ENCODE data around the gene ANKS4B.
"Not testable (repeated sequence)": the region's sequence is repeated elsewhere in the genome, so short reads cannot be mapped to it uniquely, and the experiment has no call there.

Gene ANKS4B

DNA sequence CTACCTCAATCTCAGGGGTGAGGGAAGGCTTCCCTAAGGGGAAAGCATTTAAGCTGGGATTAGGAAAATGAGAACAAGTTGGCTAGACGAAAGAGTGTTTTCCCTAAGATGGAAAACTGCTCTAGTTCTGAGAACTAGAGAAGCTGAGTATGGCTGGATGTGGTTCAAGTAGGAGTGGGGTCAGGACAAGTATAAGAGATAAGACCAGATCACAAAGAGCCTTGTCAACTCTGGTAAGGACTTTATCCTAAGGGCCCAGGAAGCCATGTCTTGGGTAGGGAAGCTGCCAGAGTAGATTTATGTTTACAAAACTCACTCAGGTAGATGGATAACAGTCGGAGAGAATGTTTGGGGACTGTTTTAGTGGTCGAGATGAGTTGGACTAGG lies 1.7 kb downstream of the ANKS4B start:
- Histone ChIP-seq H3K4me3 (ENCODE audit: low read depth in 1 of 2, low read length in 2 of 2) (peak overlapping the region; percentile 81 to 93), H3K9me3 (ENCODE audit: control insufficient read depth in 1 of 2, low read length in 2 of 2) (no peaks in the 10 kb centered on the region), H3K4me1 (ENCODE audit: control insufficient read depth in 1 of 2, insufficient read depth in 2 of 2, low read length in 2 of 2) (peaks cover 4 to 21% of the 10 kb centered on the region in 2 donors), H3K9ac (ENCODE audit: low read depth in 1 of 2, low read length in 2 of 2) (peak overlapping the region; percentile 56 to 79), H3K27me3 (ENCODE audit: control insufficient read depth in 1 of 2, insufficient read depth in 2 of 2, low read length in 2 of 2) (no peaks in the 10 kb centered on the region), H3K27ac (ENCODE audit: low read depth, low read length) (no peak overlapping the region), H3K36me3 (ENCODE audit: control insufficient read depth in 1 of 2, insufficient read depth in 2 of 2, low read length in 2 of 2) (no peaks in the 10 kb centered on the region)

DNA sequence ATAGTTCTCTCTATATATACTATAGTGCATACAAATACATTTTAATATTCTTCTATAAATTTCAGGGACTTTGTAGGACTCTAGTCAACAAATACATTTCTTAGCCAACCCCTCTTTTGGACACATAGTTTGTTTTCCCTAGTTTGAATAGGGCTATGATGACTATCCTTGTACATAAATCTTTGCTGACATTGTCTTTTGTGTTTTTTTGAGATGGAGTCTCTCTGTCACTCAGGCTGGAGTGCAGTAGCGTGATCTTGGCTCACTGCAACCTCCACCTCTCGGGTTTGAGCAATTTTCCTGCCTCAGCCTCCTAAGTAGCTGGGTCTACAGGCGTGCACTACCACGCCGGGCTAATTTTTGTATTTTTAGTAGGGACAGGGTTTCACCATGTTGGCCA lies 3.3 kb downstream of the ANKS4B start:
- Histone ChIP-seq H3K27ac (ENCODE audit: low read depth, low read length) (no peak overlapping the region), H3K36me3 (ENCODE audit: control insufficient read depth in 1 of 2, insufficient read depth in 2 of 2, low read length in 2 of 2) (peaks cover 0 to 3% of the 10 kb centered on the region in 2 donors), H3K9me3 (ENCODE audit: control insufficient read depth in 1 of 2, low read length in 2 of 2) (no peaks in the 10 kb centered on the region), H3K27me3 (ENCODE audit: control insufficient read depth in 1 of 2, insufficient read depth in 2 of 2, low read length in 2 of 2) (no peaks in the 10 kb centered on the region), H3K4me3 (ENCODE audit: low read depth in 1 of 2, low read length in 2 of 2) (no peak overlapping the region), H3K9ac (ENCODE audit: low read depth in 1 of 2, low read length in 2 of 2) (no peak overlapping the region), H3K4me1 (ENCODE audit: control insufficient read depth in 1 of 2, insufficient read depth in 2 of 2, low read length in 2 of 2) (peaks cover 4 to 10% of the 10 kb centered on the region in 2 donors)

DNA sequence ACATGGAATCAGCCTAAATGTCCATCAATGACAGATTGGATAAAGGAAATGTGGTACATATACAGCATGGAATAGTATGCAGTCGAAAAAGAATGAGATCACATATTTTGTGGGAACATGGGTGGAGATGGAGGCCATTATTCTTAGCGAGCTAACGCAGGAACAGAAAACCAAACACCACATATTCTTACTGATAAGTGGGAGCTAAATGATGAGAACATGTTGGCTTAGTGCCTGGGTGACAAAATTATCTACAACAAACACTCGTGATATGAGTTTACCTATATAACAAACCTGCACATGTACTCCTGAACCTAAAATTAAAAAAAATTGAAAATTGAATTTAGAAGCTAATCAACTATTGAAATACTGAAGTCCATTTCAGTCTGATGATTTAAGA lies 6.1 kb downstream of the ANKS4B start:
- Histone ChIP-seq H3K4me3 (ENCODE audit: low read depth in 1 of 2, low read length in 2 of 2) (no peak overlapping the region), H3K27ac (ENCODE audit: low read depth, low read length) (no peak overlapping the region), H3K36me3 (ENCODE audit: control insufficient read depth in 1 of 2, insufficient read depth in 2 of 2, low read length in 2 of 2) (peaks cover 0 to 3% of the 10 kb centered on the region in 2 donors), H3K4me1 (ENCODE audit: control insufficient read depth in 1 of 2, insufficient read depth in 2 of 2, low read length in 2 of 2) (no peaks in the 10 kb centered on the region), H3K27me3 (ENCODE audit: control insufficient read depth in 1 of 2, insufficient read depth in 2 of 2, low read length in 2 of 2) (no peaks in the 10 kb centered on the region), H3K9me3 (ENCODE audit: control insufficient read depth in 1 of 2, low read length in 2 of 2) (no peaks in the 10 kb centered on the region), H3K9ac (ENCODE audit: low read depth in 1 of 2, low read length in 2 of 2) (no peak overlapping the region)

DNA sequence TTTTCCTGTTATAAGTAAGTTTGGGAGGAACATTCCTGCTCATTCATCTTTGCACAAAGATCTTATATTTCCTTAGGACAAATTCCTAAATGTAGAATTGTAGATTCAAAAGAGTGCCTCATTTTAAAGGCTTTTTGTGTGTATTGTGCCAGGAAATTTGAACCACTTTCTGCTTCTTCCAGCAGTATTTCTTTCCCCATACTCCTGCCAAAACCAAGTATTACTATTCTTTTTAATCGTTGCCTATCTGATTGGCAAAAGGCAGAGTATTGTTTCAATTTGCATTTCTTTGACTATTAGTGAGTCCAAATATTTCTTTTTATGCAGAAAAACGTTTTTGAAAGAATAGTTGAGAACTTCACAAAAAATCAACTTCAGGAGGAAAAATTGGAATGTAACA lies 9.3 kb downstream of the ANKS4B start:
- Histone ChIP-seq H3K9me3 (ENCODE audit: control insufficient read depth in 1 of 2, low read length in 2 of 2) (no peaks in the 10 kb centered on the region), H3K9ac (ENCODE audit: low read depth in 1 of 2, low read length in 2 of 2) (no peak overlapping the region), H3K27me3 (ENCODE audit: control insufficient read depth in 1 of 2, insufficient read depth in 2 of 2, low read length in 2 of 2) (peaks cover 0 to 2% of the 10 kb centered on the region in 2 donors), H3K4me1 (ENCODE audit: control insufficient read depth in 1 of 2, insufficient read depth in 2 of 2, low read length in 2 of 2) (peaks cover 0 to 5% of the 10 kb centered on the region in 2 donors), H3K36me3 (ENCODE audit: control insufficient read depth in 1 of 2, insufficient read depth in 2 of 2, low read length in 2 of 2) (peaks cover 0 to 10% of the 10 kb centered on the region in 2 donors), H3K27ac (ENCODE audit: low read depth, low read length) (no peak overlapping the region), H3K4me3 (ENCODE audit: low read depth in 1 of 2, low read length in 2 of 2) (no peak overlapping the region)

DNA sequence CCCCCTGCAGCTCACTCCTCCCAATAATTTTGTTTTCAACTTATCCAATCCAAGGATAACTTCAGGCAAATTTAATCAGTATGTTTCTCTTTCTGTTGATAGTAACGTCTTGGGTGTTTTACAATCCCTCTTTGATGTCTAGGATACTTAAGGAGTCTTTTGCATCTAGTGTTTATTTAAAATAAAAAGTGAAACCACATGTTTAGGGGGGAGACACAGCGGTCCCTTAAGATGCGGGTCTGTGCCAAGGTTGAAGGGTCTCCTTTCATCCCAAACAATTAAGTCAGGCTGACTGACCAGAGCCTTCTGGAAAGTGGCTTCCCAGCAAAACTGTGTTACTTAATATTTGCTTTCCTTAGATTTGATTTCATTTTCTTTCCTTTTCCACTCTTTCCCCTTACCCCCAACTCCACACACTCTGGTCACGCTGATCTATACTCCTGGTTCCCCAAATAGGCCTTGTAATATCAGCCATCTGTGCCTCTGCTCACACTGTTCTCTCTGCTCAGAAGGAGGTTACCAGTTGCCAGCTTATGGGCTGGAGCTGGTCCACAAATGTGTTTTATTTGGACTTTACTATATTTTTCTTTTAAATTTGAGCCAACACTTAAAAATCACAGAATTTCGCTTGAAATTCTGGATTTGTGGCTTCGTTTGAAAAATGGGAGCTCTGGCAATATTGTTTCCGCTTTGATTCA lies 11.2 kb downstream of the ANKS4B start:
- no peak overlapping the region for H3K27ac ChIP-seq (ENCODE audit: low read depth, low read length)
- H3K4me3 ChIP-seq (ENCODE audit: low read depth in 1 of 2, low read length in 2 of 2) = no peak overlapping the region
- H3K4me1 ChIP-seq (ENCODE audit: control insufficient read depth in 1 of 2, insufficient read depth in 2 of 2, low read length in 2 of 2) = peaks cover 0 to 5% of the 10 kb centered on the region in 2 donors
- no peaks in the 10 kb centered on the region for H3K9me3 ChIP-seq (ENCODE audit: control insufficient read depth in 1 of 2, low read length in 2 of 2)
- H3K9ac ChIP-seq (ENCODE audit: low read depth in 1 of 2, low read length in 2 of 2) = no peak overlapping the region
- H3K36me3 ChIP-seq (ENCODE audit: control insufficient read depth in 1 of 2, insufficient read depth in 2 of 2, low read length in 2 of 2) = peaks cover 2 to 19% of the 10 kb centered on the region in 2 donors
- peaks cover 0 to 2% of the 10 kb centered on the region in 2 donors for H3K27me3 ChIP-seq (ENCODE audit: control insufficient read depth in 1 of 2, insufficient read depth in 2 of 2, low read length in 2 of 2)

DNA sequence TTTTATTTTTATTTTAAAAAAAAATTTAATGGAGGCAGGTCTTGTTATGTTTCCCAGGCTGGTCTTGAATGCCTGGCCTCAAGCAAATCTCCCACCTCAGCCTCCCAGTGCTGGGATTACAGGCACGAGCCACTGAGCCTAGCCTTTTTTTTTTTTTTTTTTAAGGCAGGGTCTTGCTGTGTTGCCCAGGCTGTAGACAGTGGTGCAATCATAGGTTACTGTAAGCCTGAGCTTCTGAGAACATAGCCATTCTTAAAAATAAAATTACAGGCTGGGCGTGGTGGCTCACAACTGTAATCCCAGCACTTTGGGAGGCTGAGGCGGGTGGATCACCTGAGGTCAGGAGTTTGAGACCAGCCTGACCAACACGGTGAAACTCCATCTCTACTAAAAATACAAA lies 14.7 kb downstream of the ANKS4B start:
- H3K4me3 ChIP-seq (ENCODE audit: low read depth in 1 of 2, low read length in 2 of 2); H3K9ac ChIP-seq (ENCODE audit: low read depth in 1 of 2, low read length in 2 of 2); H3K9me3 ChIP-seq (ENCODE audit: control insufficient read depth in 1 of 2, low read length in 2 of 2); H3K4me1 ChIP-seq (ENCODE audit: control insufficient read depth in 1 of 2, insufficient read depth in 2 of 2, low read length in 2 of 2); H3K27ac ChIP-seq (ENCODE audit: low read depth, low read length); H3K27me3 ChIP-seq (ENCODE audit: control insufficient read depth in 1 of 2, insufficient read depth in 2 of 2, low read length in 2 of 2): not testable (repeated sequence)
- peaks cover 8 to 44% of the 10 kb centered on the region in 2 donors for H3K36me3 ChIP-seq (ENCODE audit: control insufficient read depth in 1 of 2, insufficient read depth in 2 of 2, low read length in 2 of 2)

DNA sequence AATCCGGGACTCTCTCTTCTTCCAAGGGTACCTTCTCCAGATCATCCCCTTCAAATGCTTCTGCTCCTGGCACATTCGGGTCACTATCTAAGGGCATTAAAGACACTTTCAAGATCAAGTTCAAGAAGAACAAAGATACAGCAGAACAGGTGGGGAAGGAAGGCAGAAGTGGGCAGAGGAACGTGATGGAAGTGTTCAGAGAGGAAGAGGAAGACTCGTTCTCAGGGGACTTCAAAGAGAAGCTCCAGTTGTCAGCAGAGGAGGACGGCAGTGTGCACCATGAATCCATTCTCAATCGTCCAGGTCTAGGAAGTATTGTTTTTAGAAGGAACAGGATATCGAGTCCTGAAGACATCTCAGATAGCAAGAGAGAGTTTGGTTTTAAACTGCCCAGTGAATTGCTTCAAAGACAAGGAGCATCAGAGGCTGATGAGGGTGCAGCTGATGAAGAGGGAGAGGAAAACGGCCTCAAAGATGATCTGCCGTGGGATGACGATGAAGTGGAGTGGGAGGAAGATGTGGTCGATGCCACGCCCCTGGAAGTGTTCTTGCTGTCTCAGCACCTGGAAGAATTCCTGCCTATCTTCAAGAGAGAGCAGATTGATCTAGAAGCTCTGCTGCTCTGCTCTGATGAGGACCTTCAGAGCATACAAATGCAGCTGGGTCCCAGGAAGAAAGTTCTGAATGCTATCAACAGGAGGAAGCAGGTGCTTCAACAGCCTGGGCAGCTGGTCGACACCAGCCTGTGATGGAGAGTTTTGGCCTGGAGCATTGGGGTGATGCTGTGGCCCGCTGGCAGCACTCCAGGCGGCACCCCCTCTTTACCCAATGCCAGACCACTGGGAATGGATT lies 16.8 kb downstream of the ANKS4B start:
- Histone ChIP-seq H3K4me1 (ENCODE audit: control insufficient read depth in 1 of 2, insufficient read depth in 2 of 2, low read length in 2 of 2) (peaks cover 0 to 5% of the 10 kb centered on the region in 2 donors), H3K27me3 (ENCODE audit: control insufficient read depth in 1 of 2, insufficient read depth in 2 of 2, low read length in 2 of 2) (peaks cover 0 to 2% of the 10 kb centered on the region in 2 donors), H3K9me3 (ENCODE audit: control insufficient read depth in 1 of 2, low read length in 2 of 2) (no peaks in the 10 kb centered on the region)

DNA sequence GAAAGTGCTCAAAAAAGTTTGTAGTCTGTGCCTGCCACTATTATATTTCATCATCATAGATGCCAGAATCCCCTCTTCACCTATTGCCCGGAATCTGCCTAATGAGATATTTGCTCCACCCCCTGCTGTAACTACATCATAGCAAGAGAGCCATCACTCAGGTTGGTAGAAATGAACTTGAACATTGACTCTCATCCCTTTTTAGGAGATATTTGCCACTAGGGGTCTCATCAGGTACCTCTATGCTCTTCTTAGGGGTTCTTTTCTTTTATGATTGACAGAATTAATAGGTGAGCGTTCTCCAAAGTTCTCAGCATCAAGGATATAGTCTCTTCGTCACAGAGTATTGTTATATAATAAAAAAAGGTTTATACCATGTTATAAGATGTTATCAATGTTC lies 20.0 kb downstream of the ANKS4B start:
- Histone ChIP-seq H3K27ac (ENCODE audit: low read depth, low read length) (no peak overlapping the region), H3K4me1 (ENCODE audit: control insufficient read depth in 1 of 2, insufficient read depth in 2 of 2, low read length in 2 of 2) (no peaks in the 10 kb centered on the region), H3K9ac (ENCODE audit: low read depth in 1 of 2, low read length in 2 of 2) (no peak overlapping the region), H3K36me3 (ENCODE audit: control insufficient read depth in 1 of 2, insufficient read depth in 2 of 2, low read length in 2 of 2) (peaks cover 12 to 41% of the 10 kb centered on the region in 2 donors), H3K27me3 (ENCODE audit: control insufficient read depth in 1 of 2, insufficient read depth in 2 of 2, low read length in 2 of 2) (no peaks in the 10 kb centered on the region), H3K9me3 (ENCODE audit: control insufficient read depth in 1 of 2, low read length in 2 of 2) (no peaks in the 10 kb centered on the region), H3K4me3 (ENCODE audit: low read depth in 1 of 2, low read length in 2 of 2) (no peak overlapping the region)

More for the DNA sequence above, 16.8 kb downstream of the ANKS4B start:
- Histone ChIP-seq H3K9ac (ENCODE audit: low read depth in 1 of 2, low read length in 2 of 2) (no peak overlapping the region), H3K36me3 (ENCODE audit: control insufficient read depth in 1 of 2, insufficient read depth in 2 of 2, low read length in 2 of 2) (peaks cover 12 to 47% of the 10 kb centered on the region in 2 donors), H3K27ac (ENCODE audit: low read depth, low read length) (no peak overlapping the region), H3K4me3 (ENCODE audit: low read depth in 1 of 2, low read length in 2 of 2) (no peak overlapping the region)

DNA sequence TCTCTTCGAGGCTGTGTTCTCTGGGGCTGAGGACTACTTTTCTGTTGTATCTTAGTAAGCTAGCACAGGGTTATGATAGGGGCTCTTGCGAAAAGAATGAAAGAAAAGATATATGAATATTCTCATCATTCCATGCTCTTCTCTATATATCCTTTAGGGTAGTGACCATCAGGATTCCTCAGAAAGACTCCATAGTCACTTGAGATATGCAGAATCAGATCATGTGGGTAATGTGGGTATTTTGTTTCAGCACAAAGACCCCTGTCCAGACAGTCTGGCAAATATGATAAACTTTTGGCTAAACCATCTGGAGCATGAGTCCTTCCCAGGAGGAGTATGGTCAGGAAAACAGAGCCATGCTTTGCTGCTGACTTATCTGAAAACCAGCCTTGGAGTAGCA lies 23.1 kb downstream of the ANKS4B start:
- H3K9me3 ChIP-seq (ENCODE audit: control insufficient read depth in 1 of 2, low read length in 2 of 2) = no peaks in the 10 kb centered on the region
- H3K27ac ChIP-seq (ENCODE audit: low read depth, low read length) = no peak overlapping the region
- peaks cover 3 to 13% of the 10 kb centered on the region in 2 donors for H3K36me3 ChIP-seq (ENCODE audit: control insufficient read depth in 1 of 2, insufficient read depth in 2 of 2, low read length in 2 of 2)
- no peaks in the 10 kb centered on the region for H3K27me3 ChIP-seq (ENCODE audit: control insufficient read depth in 1 of 2, insufficient read depth in 2 of 2, low read length in 2 of 2)
- H3K4me1 ChIP-seq (ENCODE audit: control insufficient read depth in 1 of 2, insufficient read depth in 2 of 2, low read length in 2 of 2) = peaks cover 10 to 19% of the 10 kb centered on the region in 2 donors
- no peak overlapping the region for H3K4me3 ChIP-seq (ENCODE audit: low read depth in 1 of 2, low read length in 2 of 2)
- no peak overlapping the region for H3K9ac ChIP-seq (ENCODE audit: low read depth in 1 of 2, low read length in 2 of 2)

DNA sequence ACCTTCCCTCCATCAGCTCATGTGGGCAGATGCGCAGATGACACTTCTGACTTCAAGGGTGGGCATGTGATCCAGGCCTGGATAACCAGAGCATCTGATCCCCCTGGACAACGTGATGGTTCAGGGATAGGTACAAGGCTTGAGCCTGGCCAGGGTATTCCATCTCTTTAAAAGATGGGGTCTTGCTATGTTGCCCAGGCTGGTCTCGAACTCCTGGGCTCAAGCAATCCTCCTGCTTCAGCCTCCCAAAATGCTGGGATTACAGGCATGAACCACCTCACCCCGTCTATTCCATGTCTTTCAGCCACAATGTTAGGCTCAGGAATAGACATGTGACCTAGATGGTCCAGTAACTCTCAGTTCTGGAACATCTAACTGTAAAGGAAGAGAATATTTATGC lies 23.8 kb downstream of the ANKS4B start:
- Histone ChIP-seq H3K9me3 (ENCODE audit: control insufficient read depth in 1 of 2, low read length in 2 of 2) (no peaks in the 10 kb centered on the region), H3K4me3 (ENCODE audit: low read depth in 1 of 2, low read length in 2 of 2) (no peak overlapping the region), H3K4me1 (ENCODE audit: control insufficient read depth in 1 of 2, insufficient read depth in 2 of 2, low read length in 2 of 2) (peaks cover 14 to 24% of the 10 kb centered on the region in 2 donors)

More for the DNA sequence above, 23.8 kb downstream of the ANKS4B start:
- Histone ChIP-seq H3K9ac (ENCODE audit: low read depth in 1 of 2, low read length in 2 of 2) (no peak overlapping the region), H3K27ac (ENCODE audit: low read depth, low read length) (no peak overlapping the region), H3K27me3 (ENCODE audit: control insufficient read depth in 1 of 2, insufficient read depth in 2 of 2, low read length in 2 of 2) (no peaks in the 10 kb centered on the region), H3K36me3 (ENCODE audit: control insufficient read depth in 1 of 2, insufficient read depth in 2 of 2, low read length in 2 of 2) (peaks cover 3 to 10% of the 10 kb centered on the region in 2 donors)

Measured in duodenal mucosa (tissue), 2 donors.